ENCODE results near the gene AGO3. TPM values are rescaled to one million over a fixed set of nuclear protein-coding genes. Genes with fewer than 3 reads are reported as not detected.

The AGO3 gene
- total and polyA plus RNA-seq, 10 of the 15 experiments (the other 5 are each of a cell fraction or from before 2014, with no cell fraction given) = 3.9 to 35.2 (median 12.5) TPM

DNA sequence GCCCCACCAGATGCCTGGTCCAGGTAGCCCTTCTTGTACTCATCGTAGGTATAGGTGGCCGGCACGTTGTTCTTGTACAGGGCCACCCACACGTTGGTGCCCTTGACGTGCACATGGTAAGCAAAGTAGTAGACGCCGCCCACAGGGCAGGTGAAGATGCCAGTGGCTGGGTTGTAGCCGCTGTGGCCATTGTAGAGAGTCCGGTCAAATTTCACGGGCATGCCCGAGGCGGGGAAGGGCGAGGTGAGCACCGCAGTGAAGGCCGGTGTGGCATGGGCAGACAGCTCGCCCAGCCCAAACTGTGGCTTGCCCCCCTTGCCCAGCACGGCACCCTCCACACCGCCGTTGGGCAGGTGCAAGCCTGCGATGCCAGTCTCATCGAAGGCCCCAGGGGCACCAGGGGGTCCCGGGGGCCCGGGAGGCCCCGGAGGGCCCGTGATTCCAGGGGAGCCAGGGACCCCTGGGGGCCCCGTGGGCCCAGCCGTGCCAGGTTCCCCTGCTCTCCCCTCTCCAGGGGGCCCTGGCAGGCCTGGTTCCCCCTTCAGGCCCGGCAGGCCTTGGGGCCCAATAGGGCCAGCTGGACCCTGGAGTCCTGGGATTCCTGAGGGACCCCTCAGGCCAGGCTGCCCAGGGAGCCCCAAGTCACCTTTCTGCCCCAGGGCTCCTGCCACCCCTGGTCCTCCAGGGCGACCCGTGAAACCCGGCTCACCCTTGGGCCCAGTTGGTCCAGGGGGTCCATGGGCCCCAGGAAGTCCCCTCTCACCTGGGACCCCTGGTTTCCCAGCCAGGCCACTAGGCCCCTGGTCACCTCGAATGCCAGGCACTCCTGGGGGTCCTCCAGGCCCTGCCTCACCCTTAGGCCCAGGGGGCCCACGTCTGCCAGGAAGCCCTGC is 167.0 kb downstream of the AGO3 start:
- intact Hi-C loops (cut with micrococcal nuclease; ENCODE audit: unreplicated experiment) (loop anchor here (2.0 to 5.0 kb wide), 2 partner anchors 189 to 324 kb away; no protein-coding TSS in a partner anchor), in situ Hi-C loops (cut with MboI) (no loop called here)
- CTCF ChIA-PET = interaction anchor here (0.9 to 1.7 kb wide), 4 partner anchors 37 to 324 kb away, joined by 3 to 9 read pairs (median 4); no protein-coding TSS in a partner anchor
- SMC1A ChIA-PET (ENCODE audit: uncharacterized antibody, unreplicated experiment) = interaction anchor here (1.5 kb wide), 1 partner anchor 37 kb away, joined by 5 read pairs; no protein-coding TSS in a partner anchor
- POLR2A ChIA-PET = no interaction called here
- no TSS peak for BruUV-seq (replicated peaks)
- Histone ChIP-seq H3K27ac (ENCODE audit: control insufficient read depth, insufficient read depth) (no peak overlapping the region), H3K9ac (ENCODE audit: control insufficient read depth, insufficient read depth, low read length) (no peak overlapping the region), H3K36me3 (ENCODE audit: control insufficient read depth in 2 of 2, insufficient read depth in 2 of 2, low read length in 1 of 2) (peaks cover 5 to 11% of the 10 kb centered on the region in 2 experiments), H3K27me3 (replicated peaks in 1 of 2; ENCODE audit: control insufficient read depth in 2 of 2, insufficient read depth in 2 of 2, low read length in 1 of 2) (no peaks in the 10 kb centered on the region), H3K4me1 (ENCODE audit: control insufficient read depth, insufficient read depth, low read length) (no peaks in the 10 kb centered on the region), H3K79me2 (ENCODE audit: control insufficient read depth, insufficient read depth, low read length) (no peaks in the 10 kb centered on the region), H3K4me2 (ENCODE audit: control insufficient read depth, insufficient read depth) (no peak overlapping the region), H4K20me1 (ENCODE audit: control insufficient read depth, insufficient read depth) (no peaks in the 10 kb centered on the region), H2AFZ (ENCODE audit: control insufficient read depth, low read depth, low read length) (no peak overlapping the region), H3K9me3 (replicated peaks; ENCODE audit: control insufficient read depth, insufficient read depth, low read length) (no peaks in the 10 kb centered on the region), H3K4me3 (no peak overlapping the region)
- WGBS (ENCODE audit: insufficient coverage, insufficient replicate concordance, low lambda C conversion rate, missing lambda C conversion rate) = 85% methylated on average over 31 of the region's 33 CpGs
- RAD21 ChIA-PET (ENCODE audit: unreplicated experiment) = interaction anchor here (0.8 to 1.1 kb wide), 2 partner anchors 37 to 52 kb away, joined by 3 read pairs; no protein-coding TSS in a partner anchor
- FAIRE-seq = no peak
- DNase-seq (ENCODE audit: low read depth, low spot score) = no peak
- ATAC-seq = no peak
- TF ChIP-seq ZNF384 (IDR thresholded peaks at IDR 0.05; ENCODE audit: borderline replicate concordance, low read depth, low read length) = no peak
- TF ChIP-seq YBX1 (IDR thresholded peaks at IDR 0.05) = no peak
- no peak for TF ChIP-seq RUNX3 (IDR thresholded peaks at IDR 0.05; ENCODE audit: low read length)
- no peak for TF ChIP-seq TCF3 (IDR thresholded peaks at IDR 0.05; ENCODE audit: borderline replicate concordance, insufficient read depth, low read depth, low read length)
- no peak for TF ChIP-seq ATF7 (IDR thresholded peaks at IDR 0.05; ENCODE audit: low read depth)
